HG03095 (cell line): ENCODE results near the gene DPP9.

Experiments used
- ATAC-seq: cut with Tn5 transposase; IDR thresholded peaks from one replicate; pipeline ENCODE4 v1.9.1; 2021; ENCODE audit warnings: moderate library complexity; ENCODE audit not compliant: unreplicated experiment

DPP9 gene

GRCh38 chr19:4660993-4661392 is 62.6 kb downstream of the DPP9 start:
- ATAC-seq, result no peak

- ATAC-seq, result no peak
These were observed 63.4 kb downstream of the DPP9 start for GRCh38 chr19:4660181-4660791.

- ATAC-seq, result no peak
These were observed 65.8 kb downstream of the DPP9 start for GRCh38 chr19:4657835-4658234.

GRCh38 chr19:4657262-4657661 is 66.4 kb downstream of the DPP9 start:
- ATAC-seq, result no peak

GRCh38 chr19:4656102-4656501 is 67.5 kb downstream of the DPP9 start:
- ATAC-seq, result no peak

GRCh38 chr19:4654437-4655361 is 68.9 kb downstream of the DPP9 start:
- ATAC-seq, result no peak

- no peak for ATAC-seq
These were observed 69.7 kb downstream of the DPP9 start for GRCh38 chr19:4653793-4654436.

- ATAC-seq, result no peak
These were observed 71.6 kb downstream of the DPP9 start for GRCh38 chr19:4652075-4652474.

GRCh38 chr19:4650159-4650558 is 73.5 kb downstream of the DPP9 start:
- ATAC-seq, result no peak

GRCh38 chr19:4649392-4650047 is 74.1 kb downstream of the DPP9 start:
- ATAC-seq, result no peak

GRCh38 chr19:4647676-4648644 is 75.7 kb downstream of the DPP9 start:
- ATAC-seq, result no peak

- no peak for ATAC-seq
These were observed 77.9 kb downstream of the DPP9 start for GRCh38 chr19:4645718-4646117.

GRCh38 chr19:4642625-4643024 is 81.0 kb downstream of the DPP9 start:
- no peak for ATAC-seq

- ATAC-seq, result no peak
These were observed 82.5 kb downstream of the DPP9 start for GRCh38 chr19:4641132-4641531.

GRCh38 chr19:4640247-4641000 is 83.2 kb downstream of the DPP9 start:
- no peak for ATAC-seq

GRCh38 chr19:4639531-4640246 is 84.0 kb downstream of the DPP9 start:
- no peak for ATAC-seq

- peak; percentile 61 for ATAC-seq
These were observed 84.7 kb downstream of the DPP9 start, which contains the start of gene TNFAIP8L1 for GRCh38 chr19:4638828-4639530. Gene TNFAIP8L1, plus strand, starts transcription at chr19:4639516. Its CDS starts 12,354 bp downstream, at chr19:4651870.

- ATAC-seq, result no peak
These were observed 85.3 kb downstream of the DPP9 start for GRCh38 chr19:4638317-4638716.
